ENCODE data around the gene SPATA33.

The SPATA33 gene

DNA sequence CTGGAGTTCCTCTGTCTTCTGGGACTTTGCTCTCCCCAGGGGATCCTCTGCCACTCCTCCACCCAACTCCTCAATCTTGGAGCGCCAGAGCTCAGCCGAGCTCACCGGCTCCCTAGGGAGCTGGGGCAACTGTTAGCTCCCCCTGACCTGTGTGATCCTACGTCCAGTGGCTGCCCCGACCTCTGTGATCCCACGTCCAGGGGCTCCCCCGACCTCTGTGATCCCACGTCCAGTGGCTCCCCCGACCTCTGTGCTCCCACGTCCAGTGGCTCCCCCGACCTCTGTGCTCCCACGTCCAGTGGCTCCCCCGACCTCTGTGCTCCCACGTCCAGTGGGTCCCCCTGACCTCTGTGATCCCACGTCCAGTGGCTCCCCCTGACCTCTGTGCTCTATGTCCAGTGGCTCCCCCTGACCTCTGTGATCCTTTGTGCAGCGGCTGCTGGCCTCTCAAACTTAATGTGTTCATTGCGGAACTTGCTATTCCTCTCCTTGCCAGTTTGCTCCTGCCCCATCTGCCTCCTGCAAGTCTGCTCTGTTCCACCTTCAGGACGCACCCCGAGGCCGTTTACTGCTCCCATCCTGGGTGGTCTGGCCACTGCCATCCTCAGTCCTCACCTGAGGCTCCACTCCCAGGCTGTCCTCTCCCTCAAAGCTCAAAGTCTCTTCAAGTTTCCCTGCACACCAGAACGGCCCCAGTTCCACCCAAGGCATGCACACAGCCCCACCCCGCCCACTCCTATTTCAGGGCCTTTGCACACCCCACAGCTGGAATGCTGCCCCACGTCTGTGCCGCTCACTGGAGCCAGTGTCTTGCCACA lies 60.3 kb downstream of the SPATA33 start:
- TF ChIP-seq, protein P1, sequence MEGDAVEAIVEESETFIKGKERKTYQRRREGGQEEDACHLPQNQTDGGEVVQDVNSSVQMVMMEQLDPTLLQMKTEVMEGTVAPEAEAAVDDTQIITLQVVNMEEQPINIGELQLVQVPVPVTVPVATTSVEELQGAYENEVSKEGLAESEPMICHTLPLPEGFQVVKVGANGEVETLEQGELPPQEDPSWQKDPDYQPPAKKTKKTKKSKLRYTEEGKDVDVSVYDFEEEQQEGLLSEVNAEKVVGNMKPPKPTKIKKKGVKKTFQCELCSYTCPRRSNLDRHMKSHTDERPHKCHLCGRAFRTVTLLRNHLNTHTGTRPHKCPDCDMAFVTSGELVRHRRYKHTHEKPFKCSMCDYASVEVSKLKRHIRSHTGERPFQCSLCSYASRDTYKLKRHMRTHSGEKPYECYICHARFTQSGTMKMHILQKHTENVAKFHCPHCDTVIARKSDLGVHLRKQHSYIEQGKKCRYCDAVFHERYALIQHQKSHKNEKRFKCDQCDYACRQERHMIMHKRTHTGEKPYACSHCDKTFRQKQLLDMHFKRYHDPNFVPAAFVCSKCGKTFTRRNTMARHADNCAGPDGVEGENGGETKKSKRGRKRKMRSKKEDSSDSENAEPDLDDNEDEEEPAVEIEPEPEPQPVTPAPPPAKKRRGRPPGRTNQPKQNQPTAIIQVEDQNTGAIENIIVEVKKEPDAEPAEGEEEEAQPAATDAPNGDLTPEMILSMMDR (IDR thresholded peaks at IDR 0.05; ENCODE audit: insufficient read depth, low read length, poor library complexity, severe bottlenecking), result no peak
- no peak for DNase-seq (ENCODE audit: extremely low read depth, insufficient read length)
- Histone ChIP-seq H3K4me3 (replicated peaks; ENCODE audit: low read depth, low read length) (no peak overlapping the region), H3K27me3 (replicated peaks; ENCODE audit: control insufficient read depth, insufficient read depth, low read length) (no peaks in the 10 kb centered on the region), H3K36me3 (ENCODE audit: control insufficient read depth, insufficient read depth, low read length) (peaks cover 4% of the 10 kb centered on the region)
